ENCODE results near the gene WNT7B.

The WNT7B gene

DNA sequence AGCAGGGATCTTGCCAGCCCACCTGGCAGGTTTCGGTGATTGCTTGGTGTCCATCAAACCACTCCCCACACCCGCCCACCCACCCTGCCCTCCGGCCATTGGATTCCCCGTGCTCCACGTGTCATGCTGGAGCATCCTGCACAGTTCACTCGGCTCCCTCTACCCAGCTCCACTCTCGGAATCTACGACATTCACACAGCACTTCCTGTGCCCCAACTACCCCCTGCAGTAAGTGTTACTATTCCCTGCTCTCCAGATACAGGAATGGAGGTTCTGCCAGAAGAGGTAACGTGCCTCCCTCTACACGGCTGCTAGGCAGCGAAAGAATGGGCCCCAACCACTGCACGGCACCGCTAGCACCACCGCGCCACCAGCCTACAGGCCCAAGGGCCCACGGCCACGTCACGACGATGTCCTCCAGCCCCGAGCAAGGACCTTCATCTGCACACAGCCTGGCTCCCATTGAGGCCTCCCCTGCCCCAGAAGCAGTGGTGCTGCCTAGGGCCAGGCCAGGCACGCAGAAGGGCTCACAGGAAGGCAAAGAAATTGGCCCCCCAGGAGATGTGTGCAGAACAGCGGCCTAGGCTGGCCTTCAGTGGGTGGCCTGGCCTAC lies 27.6 kb downstream of the WNT7B start:
- no peak overlapping the region for H3K4me3 ChIP-seq (ENCODE audit: low read depth, low read length)
- no peak overlapping the region for H3K27ac ChIP-seq (ENCODE audit: low read depth, low read length)
- H3K36me3 ChIP-seq (ENCODE audit: insufficient read depth, low read length) = no peaks in the 10 kb centered on the region
- H3K79me2 ChIP-seq (ENCODE audit: control insufficient read depth, insufficient read depth, low read length, unreplicated experiment) = no peaks in the 10 kb centered on the region
- no peaks in the 10 kb centered on the region for H3K4me1 ChIP-seq (ENCODE audit: control insufficient read depth, insufficient read depth, low read length, unreplicated experiment)
- H2AFZ ChIP-seq (ENCODE audit: low read length, unreplicated experiment) = no peak overlapping the region
- peaks cover 5% of the 10 kb centered on the region; the same call in 1 of the 2 replicates for H3K27me3 ChIP-seq (ENCODE audit: insufficient read depth, low read length)

DNA sequence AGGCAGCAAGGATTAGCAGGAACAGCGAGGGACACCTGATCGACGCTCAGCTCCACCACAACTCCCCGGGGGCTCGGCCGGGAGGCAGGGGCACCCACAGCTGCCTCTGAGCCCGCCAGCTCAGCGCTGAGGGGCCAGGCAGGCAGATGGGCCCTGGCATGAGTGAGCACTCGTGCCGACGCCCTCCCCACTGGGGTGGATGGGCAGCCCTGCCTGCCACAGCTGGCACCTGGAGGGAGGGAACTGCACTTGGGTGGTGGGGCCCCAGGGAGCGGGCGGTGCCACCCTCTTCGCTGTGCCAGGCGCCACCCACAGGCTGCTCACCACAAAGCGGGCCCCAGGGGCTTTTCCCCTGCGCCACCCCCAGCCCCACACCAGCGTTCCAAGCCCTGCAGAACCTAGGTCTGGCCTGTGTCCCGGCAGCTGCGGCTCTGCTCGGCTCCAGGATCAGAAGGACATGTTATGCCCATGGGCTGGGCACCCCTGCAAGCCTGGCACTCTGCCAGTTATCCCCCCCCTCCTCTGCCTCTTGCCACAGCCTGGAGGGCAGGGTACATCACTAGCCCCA lies 28.8 kb downstream of the WNT7B start:
- H3K36me3 ChIP-seq (ENCODE audit: insufficient read depth, low read length) = no peaks in the 10 kb centered on the region
- H3K4me1 ChIP-seq (ENCODE audit: control insufficient read depth, insufficient read depth, low read length, unreplicated experiment) = no peaks in the 10 kb centered on the region
- H3K27me3 ChIP-seq (ENCODE audit: insufficient read depth, low read length) = peaks cover 5% of the 10 kb centered on the region; the same call in 1 of the 2 replicates
- H3K27ac ChIP-seq (ENCODE audit: low read depth, low read length) = no peak overlapping the region
- H2AFZ ChIP-seq (ENCODE audit: low read length, unreplicated experiment) = no peak overlapping the region
- H3K4me3 ChIP-seq (ENCODE audit: low read depth, low read length) = no peak overlapping the region
- H3K79me2 ChIP-seq (ENCODE audit: control insufficient read depth, insufficient read depth, low read length, unreplicated experiment) = no peaks in the 10 kb centered on the region

DNA sequence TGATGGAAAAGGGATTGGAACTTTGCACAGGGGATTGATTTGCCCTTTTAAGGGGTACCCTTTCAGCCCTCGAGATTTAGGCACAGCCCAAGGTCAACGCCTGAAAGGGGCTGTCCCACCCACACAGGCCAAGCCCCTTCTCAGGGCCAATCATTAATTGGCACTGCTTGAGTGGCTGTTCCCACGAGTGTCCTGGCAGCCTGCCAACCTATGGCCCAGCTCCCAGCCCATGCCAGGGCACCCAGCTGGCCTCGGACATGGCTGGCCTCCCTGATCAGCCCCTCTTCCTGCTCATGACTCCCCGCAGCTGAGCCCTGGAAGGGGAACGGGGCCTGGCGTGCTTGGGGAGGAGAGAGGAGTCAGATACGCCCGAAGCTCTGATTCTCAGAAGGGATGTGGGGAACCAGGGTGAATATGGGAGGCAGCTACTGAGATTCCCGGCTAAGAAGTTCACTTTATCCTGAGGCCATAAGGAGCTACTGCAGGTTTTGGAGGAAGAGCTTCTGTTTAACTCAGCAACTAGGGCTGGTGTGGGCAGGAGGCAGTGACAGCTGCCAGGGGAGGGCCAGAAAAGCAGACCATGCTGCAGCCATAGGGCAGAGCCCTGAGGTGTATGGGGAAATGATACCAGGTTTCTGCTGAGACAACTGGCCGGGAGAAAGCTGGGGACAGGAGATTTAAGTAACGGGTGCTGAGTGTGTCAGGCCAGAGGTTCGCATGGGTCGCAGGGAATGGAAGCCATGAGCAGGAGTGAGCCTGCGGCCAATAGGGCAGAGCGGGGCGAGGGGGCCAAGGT lies 30.0 kb downstream of the WNT7B start:
- Histone ChIP-seq H3K4me3 (ENCODE audit: low read depth, low read length) (no peak overlapping the region), H3K36me3 (ENCODE audit: insufficient read depth, low read length) (no peaks in the 10 kb centered on the region), H3K27ac (ENCODE audit: low read depth, low read length) (no peak overlapping the region), H2AFZ (ENCODE audit: low read length, unreplicated experiment) (no peak overlapping the region), H3K79me2 (ENCODE audit: control insufficient read depth, insufficient read depth, low read length, unreplicated experiment) (no peaks in the 10 kb centered on the region), H3K4me1 (ENCODE audit: control insufficient read depth, insufficient read depth, low read length, unreplicated experiment) (no peaks in the 10 kb centered on the region), H3K27me3 (ENCODE audit: insufficient read depth, low read length) (no peaks in the 10 kb centered on the region)

DNA sequence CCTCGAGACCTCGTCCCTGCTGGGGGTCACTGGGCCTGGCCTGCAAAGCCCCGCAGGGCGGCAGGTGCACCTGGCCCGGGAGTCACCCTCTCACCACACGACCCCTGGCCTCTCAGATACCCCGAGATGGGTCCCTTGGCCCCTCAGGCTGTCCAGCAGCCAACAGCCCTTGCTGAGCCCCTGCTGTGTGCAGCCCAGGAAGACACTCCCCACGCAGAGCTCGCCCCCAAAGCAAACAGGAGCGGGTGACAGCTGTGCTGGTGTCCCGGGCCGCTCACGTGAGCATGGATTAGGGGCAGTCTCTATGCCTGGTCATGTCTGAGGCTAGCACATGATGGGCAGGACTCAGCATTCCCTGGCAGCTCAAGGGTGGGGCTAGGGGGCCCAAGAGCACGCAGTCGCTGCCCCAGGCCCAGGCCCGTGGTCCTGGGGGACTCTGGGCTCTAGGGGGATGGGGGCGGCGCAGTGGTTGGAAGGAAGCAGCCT lies 31.3 kb downstream of the WNT7B start:
- H3K27me3 ChIP-seq (ENCODE audit: insufficient read depth, low read length) = no peaks in the 10 kb centered on the region
- no peak overlapping the region for H3K4me3 ChIP-seq (ENCODE audit: low read depth, low read length)
- H3K27ac ChIP-seq (ENCODE audit: low read depth, low read length) = no peak overlapping the region
- H3K79me2 ChIP-seq (ENCODE audit: control insufficient read depth, insufficient read depth, low read length, unreplicated experiment) = no peaks in the 10 kb centered on the region
- H3K4me1 ChIP-seq (ENCODE audit: control insufficient read depth, insufficient read depth, low read length, unreplicated experiment) = no peaks in the 10 kb centered on the region
- no peaks in the 10 kb centered on the region for H3K36me3 ChIP-seq (ENCODE audit: insufficient read depth, low read length)
- no peak overlapping the region for H2AFZ ChIP-seq (ENCODE audit: low read length, unreplicated experiment)

DNA sequence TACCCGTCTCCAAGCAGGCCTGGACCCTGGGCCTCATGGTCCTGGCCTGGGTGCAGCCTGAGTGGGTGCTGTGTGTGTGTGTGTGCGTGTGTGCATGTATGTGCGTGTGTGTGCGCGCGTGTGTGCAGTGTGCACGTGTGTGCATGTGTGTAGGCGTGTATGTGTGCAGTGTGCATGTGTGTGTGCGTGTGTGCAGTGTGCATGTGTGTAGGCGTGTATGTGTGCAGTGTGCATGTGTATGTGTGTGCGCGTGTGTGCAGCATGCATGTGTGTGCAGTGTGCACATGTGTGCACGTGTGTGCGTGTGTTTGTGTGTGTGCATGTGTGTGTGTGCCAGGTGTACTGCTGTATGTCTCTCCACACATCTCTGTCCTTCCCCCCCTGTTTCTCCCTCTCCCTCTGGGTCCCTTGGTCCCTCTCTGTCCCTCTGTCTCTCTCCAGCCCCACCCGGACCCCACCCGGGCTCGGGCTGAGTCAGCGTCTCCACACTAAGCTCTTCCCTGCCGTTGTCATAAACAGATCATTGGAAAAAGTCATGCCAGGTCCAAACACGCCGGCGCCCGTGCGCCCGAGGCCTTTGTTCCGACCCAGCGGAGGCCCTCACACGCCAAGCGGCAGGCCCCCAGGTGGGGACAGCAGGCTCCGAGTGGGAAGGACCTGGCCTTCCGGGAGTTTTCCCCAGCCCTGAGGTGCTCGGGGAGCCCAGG lies 34.0 kb downstream of the WNT7B start:
- H3K79me2 ChIP-seq (ENCODE audit: control insufficient read depth, insufficient read depth, low read length, unreplicated experiment) = no peaks in the 10 kb centered on the region

DNA sequence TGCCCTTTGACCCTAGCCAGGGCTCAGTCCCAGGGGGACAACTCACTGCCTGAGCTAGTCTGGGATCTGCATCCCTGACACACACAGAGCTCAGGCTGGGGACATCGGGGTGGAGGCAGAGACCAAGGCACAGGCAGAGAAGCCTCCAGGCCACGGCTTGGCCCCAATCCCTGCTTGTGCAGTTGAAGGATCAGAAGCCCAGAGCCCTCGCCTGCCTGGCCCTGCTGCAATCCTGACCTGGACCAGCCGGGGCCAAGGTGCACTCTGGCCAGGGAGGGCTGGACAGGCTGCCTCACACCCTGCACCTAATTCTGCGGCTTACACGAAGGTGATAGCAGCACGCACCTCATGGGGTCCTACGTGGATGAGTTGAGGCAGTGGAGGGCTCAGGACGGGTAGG lies 34.6 kb downstream of the WNT7B start:
- H3K27ac ChIP-seq (ENCODE audit: low read depth, low read length) = no peak overlapping the region
- no peaks in the 10 kb centered on the region for H3K79me2 ChIP-seq (ENCODE audit: control insufficient read depth, insufficient read depth, low read length, unreplicated experiment)
- no peaks in the 10 kb centered on the region for H3K36me3 ChIP-seq (ENCODE audit: insufficient read depth, low read length)
- H2AFZ ChIP-seq (ENCODE audit: low read length, unreplicated experiment) = no peak overlapping the region
- H3K4me3 ChIP-seq (ENCODE audit: low read depth, low read length) = no peak overlapping the region
- H3K27me3 ChIP-seq (ENCODE audit: insufficient read depth, low read length) = no peaks in the 10 kb centered on the region
- no peaks in the 10 kb centered on the region for H3K4me1 ChIP-seq (ENCODE audit: control insufficient read depth, insufficient read depth, low read length, unreplicated experiment)

More for the DNA sequence above, 34.0 kb downstream of the WNT7B start:
- no peak overlapping the region for H3K27ac ChIP-seq (ENCODE audit: low read depth, low read length)
- H3K27me3 ChIP-seq (ENCODE audit: insufficient read depth, low read length) = no peaks in the 10 kb centered on the region
- H2AFZ ChIP-seq (ENCODE audit: low read length, unreplicated experiment) = no peak overlapping the region
- no peak overlapping the region for H3K4me3 ChIP-seq (ENCODE audit: low read depth, low read length)
- H3K36me3 ChIP-seq (ENCODE audit: insufficient read depth, low read length) = no peaks in the 10 kb centered on the region
- no peaks in the 10 kb centered on the region for H3K4me1 ChIP-seq (ENCODE audit: control insufficient read depth, insufficient read depth, low read length, unreplicated experiment)

DNA sequence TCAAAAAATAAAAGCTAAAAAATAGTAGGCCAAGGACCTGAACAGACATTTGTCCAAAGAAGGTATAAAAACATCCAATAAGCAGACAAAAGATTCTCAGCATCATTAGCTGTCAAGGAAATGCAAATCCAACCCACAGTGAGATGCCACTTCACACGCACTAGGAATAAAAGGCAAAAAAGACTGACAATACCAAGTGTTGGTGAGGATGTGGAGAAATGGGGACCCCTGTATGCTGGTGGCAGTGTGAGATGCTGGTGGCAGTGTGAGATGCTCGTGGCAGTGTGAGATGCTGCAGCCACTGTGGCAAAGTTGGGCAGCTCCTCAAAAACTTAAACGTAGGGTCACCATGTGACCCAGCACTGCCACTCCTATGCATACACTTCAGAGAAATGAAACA lies 38.0 kb downstream of the WNT7B start:
- Histone ChIP-seq H3K27ac (ENCODE audit: low read depth, low read length) (no peak overlapping the region), H3K36me3 (ENCODE audit: insufficient read depth, low read length) (no peaks in the 10 kb centered on the region), H3K4me1 (ENCODE audit: control insufficient read depth, insufficient read depth, low read length, unreplicated experiment) (peaks cover 12% of the 10 kb centered on the region), H3K4me3 (ENCODE audit: low read depth, low read length) (no peak overlapping the region), H3K79me2 (ENCODE audit: control insufficient read depth, insufficient read depth, low read length, unreplicated experiment) (no peaks in the 10 kb centered on the region), H2AFZ (ENCODE audit: low read length, unreplicated experiment) (no peak overlapping the region), H3K27me3 (ENCODE audit: insufficient read depth, low read length) (no peaks in the 10 kb centered on the region)

DNA sequence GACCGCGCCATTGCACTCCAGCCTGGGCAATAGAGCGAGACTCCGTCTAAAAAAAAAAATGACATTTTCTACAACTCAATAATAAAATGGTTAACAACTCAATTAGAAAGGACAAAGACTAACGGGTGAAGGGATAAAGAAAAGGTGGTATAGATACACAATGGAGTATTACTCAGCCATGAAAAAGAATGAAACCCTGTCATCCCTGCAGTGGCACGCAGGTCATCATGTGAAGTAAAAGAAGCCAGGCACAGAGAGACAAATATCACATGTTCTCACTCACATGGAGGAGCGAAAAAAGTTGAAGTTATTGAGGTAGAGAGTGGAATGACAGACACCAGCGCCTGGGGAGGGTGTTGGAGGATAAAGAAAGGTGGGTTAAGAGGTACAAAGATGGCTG lies 39.0 kb downstream of the WNT7B start:
- Histone ChIP-seq H3K4me1 (ENCODE audit: control insufficient read depth, insufficient read depth, low read length, unreplicated experiment) (peaks cover 12% of the 10 kb centered on the region), H2AFZ (ENCODE audit: low read length, unreplicated experiment) (no peak overlapping the region), H3K79me2 (ENCODE audit: control insufficient read depth, insufficient read depth, low read length, unreplicated experiment) (no peaks in the 10 kb centered on the region), H3K36me3 (ENCODE audit: insufficient read depth, low read length) (no peaks in the 10 kb centered on the region), H3K27ac (ENCODE audit: low read depth, low read length) (no peak overlapping the region), H3K4me3 (ENCODE audit: low read depth, low read length) (no peak overlapping the region), H3K27me3 (ENCODE audit: insufficient read depth, low read length) (no peaks in the 10 kb centered on the region)

DNA sequence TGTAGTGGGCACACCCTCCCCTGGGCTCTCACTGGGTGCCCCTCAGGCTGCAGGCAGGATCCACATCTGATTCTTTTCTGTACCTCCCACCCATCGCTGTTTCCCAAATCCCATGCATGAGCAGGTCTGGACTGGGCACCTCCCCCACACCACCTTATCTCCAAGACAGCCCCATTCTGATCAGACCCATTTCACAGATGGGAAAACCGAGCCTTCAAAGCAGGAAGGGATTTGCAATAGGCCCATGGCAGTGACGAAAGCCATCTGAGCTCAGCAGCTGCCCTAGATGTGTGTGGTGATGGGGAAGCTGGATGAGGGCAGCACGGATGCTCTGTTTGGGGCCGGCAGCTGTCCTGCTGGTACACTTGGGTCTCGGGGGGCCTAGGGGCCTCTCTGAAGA lies 41.4 kb downstream of the WNT7B start:
- Histone ChIP-seq H3K36me3 (ENCODE audit: insufficient read depth, low read length) (no peaks in the 10 kb centered on the region), H3K4me3 (ENCODE audit: low read depth, low read length) (no peak overlapping the region), H3K79me2 (ENCODE audit: control insufficient read depth, insufficient read depth, low read length, unreplicated experiment) (no peaks in the 10 kb centered on the region), H3K4me1 (ENCODE audit: control insufficient read depth, insufficient read depth, low read length, unreplicated experiment) (peaks cover 21% of the 10 kb centered on the region), H2AFZ (ENCODE audit: low read length, unreplicated experiment) (no peak overlapping the region), H3K27ac (ENCODE audit: low read depth, low read length) (no peak overlapping the region), H3K27me3 (ENCODE audit: insufficient read depth, low read length) (no peaks in the 10 kb centered on the region)

DNA sequence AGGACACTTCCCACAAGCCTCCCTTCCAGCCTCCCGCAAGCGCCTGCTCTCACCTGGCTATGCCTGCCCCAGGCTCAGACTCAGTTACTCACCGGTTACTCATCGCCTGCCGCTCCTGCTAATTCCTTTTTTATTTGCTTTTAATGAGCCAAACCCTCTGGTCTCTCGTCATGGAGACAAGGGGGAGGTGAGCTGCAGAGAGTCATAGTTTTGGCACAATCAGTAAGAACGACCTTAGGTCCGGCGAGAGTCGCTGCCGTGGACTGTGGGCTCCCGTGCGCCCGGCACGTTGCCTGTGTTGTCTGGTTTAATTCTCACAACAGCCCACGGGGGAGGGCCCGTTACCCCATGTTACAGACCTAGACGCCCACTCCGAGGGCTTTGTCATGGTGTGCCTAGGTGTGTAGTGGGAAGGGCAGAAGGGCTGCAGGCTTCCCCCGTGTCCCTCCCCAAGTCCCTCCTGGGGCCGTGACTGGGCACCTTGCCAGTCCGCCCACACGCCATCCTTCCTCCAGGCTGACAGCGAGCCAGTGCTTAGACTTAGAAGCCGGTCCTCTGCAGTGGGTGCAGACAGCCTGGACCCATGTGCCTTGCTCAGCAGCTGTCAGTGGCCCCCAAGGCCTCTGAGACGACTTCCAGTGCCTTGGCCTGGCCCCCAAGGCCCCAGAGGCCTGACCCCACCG lies 42.2 kb downstream of the WNT7B start:
- H3K4me3 ChIP-seq (ENCODE audit: low read depth, low read length) = peak overlapping the region; percentile 58; the same call in 1 of the 2 replicates
- H3K36me3 ChIP-seq (ENCODE audit: insufficient read depth, low read length) = no peaks in the 10 kb centered on the region
- no peaks in the 10 kb centered on the region for H3K27me3 ChIP-seq (ENCODE audit: insufficient read depth, low read length)
- no peaks in the 10 kb centered on the region for H3K79me2 ChIP-seq (ENCODE audit: control insufficient read depth, insufficient read depth, low read length, unreplicated experiment)
- H2AFZ ChIP-seq (ENCODE audit: low read length, unreplicated experiment) = no peak overlapping the region
- H3K4me1 ChIP-seq (ENCODE audit: control insufficient read depth, insufficient read depth, low read length, unreplicated experiment) = peaks cover 21% of the 10 kb centered on the region
- no peak overlapping the region; the same call in 1 of the 2 replicates for H3K27ac ChIP-seq (ENCODE audit: low read depth, low read length)

Measured in ACC112 (cell line).